NCI-H146 (cell line): ENCODE results near the gene EPHA8.
A peak's percentile ranks its signal among the peaks of the same experiment; 100 is the strongest.

ENCODE experiments used
- DNase-seq: peaks from one replicate; lab custom pipeline; 2025; lab: John Stamatoyannopoulos, UW

Gene EPHA8

GRCh38 chr1:22536506-22536905 is 26.8 kb upstream of the EPHA8 start:
- DNase-seq, result no peak

GRCh38 chr1:22537441-22538139 is 25.7 kb upstream of the EPHA8 start:
- DNase-seq, result no peak

- no peak for DNase-seq
Observed at GRCh38 chr1:22539510-22540118, 23.7 kb upstream of the EPHA8 start.

GRCh38 chr1:22540337-22540736 is 23.0 kb upstream of the EPHA8 start:
- DNase-seq, result no peak

GRCh38 chr1:22542886-22543285 is 20.4 kb upstream of the EPHA8 start:
- no peak for DNase-seq

GRCh38 chr1:22543679-22544078 is 19.6 kb upstream of the EPHA8 start:
- no peak for DNase-seq

- DNase-seq, result no peak
Observed at GRCh38 chr1:22544606-22545005, 18.7 kb upstream of the EPHA8 start.

GRCh38 chr1:22545141-22545540 is 18.1 kb upstream of the EPHA8 start:
- DNase-seq, result no peak

GRCh38 chr1:22547186-22547817 is 16.0 kb upstream of the EPHA8 start:
- no peak for DNase-seq

- DNase-seq, result no peak
Observed at GRCh38 chr1:22547818-22548462, 15.3 kb upstream of the EPHA8 start.

GRCh38 chr1:22550021-22550420 is 13.3 kb upstream of the EPHA8 start:
- DNase-seq, result no peak

- no peak for DNase-seq
Observed at GRCh38 chr1:22551591-22551990, 11.7 kb upstream of the EPHA8 start.

- no peak for DNase-seq
Observed at GRCh38 chr1:22552021-22552420, 11.3 kb upstream of the EPHA8 start.

- no peak for DNase-seq
Observed at GRCh38 chr1:22553104-22553880, 10.0 kb upstream of the EPHA8 start.

- DNase-seq, result no peak
Observed at GRCh38 chr1:22553991-22554522, 9.2 kb upstream of the EPHA8 start.

GRCh38 chr1:22555371-22555656 is 8.0 kb upstream of the EPHA8 start:
- DNase-seq, result no peak

GRCh38 chr1:22556391-22557104 is 6.7 kb upstream of the EPHA8 start:
- no peak for DNase-seq

- peak; percentile 77 for DNase-seq
Observed at GRCh38 chr1:22557341-22557950, 5.8 kb upstream of the EPHA8 start.

- peak; percentile 25 for DNase-seq
Observed at GRCh38 chr1:22563671-22564602, 648 bp downstream of the EPHA8 start.

- no peak for DNase-seq
Observed at GRCh38 chr1:22566161-22566560, 2.9 kb downstream of the EPHA8 start.
